ENCODE results near the gene PNPO.
"Not testable (repeated sequence)": the region's sequence is repeated elsewhere in the genome, so short reads cannot be mapped to it uniquely, and the experiment has no call there.

Gene PNPO

GRCh38 chr17:47918006-47918405 lies 23.4 kb upstream of the PNPO start:
- DNase-seq (ENCODE audit: low read depth): no peak

- no peak for DNase-seq (ENCODE audit: low read depth)
These were observed 22.4 kb upstream of the PNPO start for GRCh38 chr17:47918991-47919390.

GRCh38 chr17:47919889-47920288 lies 21.5 kb upstream of the PNPO start:
- DNase-seq (ENCODE audit: low read depth): not testable (repeated sequence)

- DNase-seq (ENCODE audit: low read depth): no peak
These were observed 16.3 kb upstream of the PNPO start for GRCh38 chr17:47924785-47925677.

- no peak for DNase-seq (ENCODE audit: low read depth)
These were observed 15.7 kb upstream of the PNPO start for GRCh38 chr17:47925678-47925988.

GRCh38 chr17:47927821-47928400 lies 13.5 kb upstream of the PNPO start:
- DNase-seq (ENCODE audit: low read depth): no peak

GRCh38 chr17:47928415-47928814 lies 13.0 kb upstream of the PNPO start:
- DNase-seq (ENCODE audit: low read depth): no peak

- no peak for DNase-seq (ENCODE audit: low read depth)
These were observed 12.0 kb upstream of the PNPO start for GRCh38 chr17:47929218-47930000.

GRCh38 chr17:47931848-47932247 lies 9.5 kb upstream of the PNPO start:
- no peak for DNase-seq (ENCODE audit: low read depth)

GRCh38 chr17:47934856-47935255 lies 6.5 kb upstream of the PNPO start:
- DNase-seq (ENCODE audit: low read depth): no peak

- DNase-seq (ENCODE audit: low read depth): not testable (repeated sequence)
These were observed 5.9 kb upstream of the PNPO start for GRCh38 chr17:47935468-47935867.

GRCh38 chr17:47935961-47936360 lies 5.4 kb upstream of the PNPO start:
- no peak for DNase-seq (ENCODE audit: low read depth)

- DNase-seq (ENCODE audit: low read depth): no peak
These were observed 3.4 kb upstream of the PNPO start for GRCh38 chr17:47937941-47938340.

- DNase-seq (ENCODE audit: low read depth): no peak
These were observed 732 bp downstream of the PNPO start for GRCh38 chr17:47942096-47942510.

GRCh38 chr17:47942568-47942967 lies 1.2 kb downstream of the PNPO start:
- no peak for DNase-seq (ENCODE audit: low read depth)

GRCh38 chr17:47945080-47945479 lies 3.7 kb downstream of the PNPO start:
- no peak for DNase-seq (ENCODE audit: low read depth)

- no peak for DNase-seq (ENCODE audit: low read depth)
These were observed 4.4 kb downstream of the PNPO start for GRCh38 chr17:47945529-47946508.

- DNase-seq (ENCODE audit: low read depth): no peak
These were observed 5.1 kb downstream of the PNPO start for GRCh38 chr17:47946516-47946915.

- DNase-seq (ENCODE audit: low read depth): peak; percentile 56
These were observed 5.6 kb downstream of the PNPO start for GRCh38 chr17:47946929-47947397.

GRCh38 chr17:47948706-47949196 lies 7.4 kb downstream of the PNPO start:
- no peak for DNase-seq (ENCODE audit: low read depth)

GRCh38 chr17:47949197-47949759 lies 7.9 kb downstream of the PNPO start:
- DNase-seq (ENCODE audit: low read depth): peak; percentile 66

All from activated T-helper 9 cell treated with anti-CD3 and anti-CD28 coated beads, Interleukin-2, amount 50 U/mL, for 16 hours (primary cell).